Measurements from ENCODE around the gene C1orf159.

- TF ChIP-seq EZH2 (IDR thresholded peaks at IDR 0.05; ENCODE audit: low read length, missing control alignments) (no peak), CTCF (conservative IDR thresholded peaks at IDR 0.05 in 1 of 2, IDR thresholded peaks at IDR 0.05 in 1 of 2; ENCODE audit: low read depth in 1 of 2, low read length in 2 of 2) (no peak)
These were observed 35.6 kb downstream of the C1orf159 start for GRCh38 chr1:1080122-1080757.
